Stomach (tissue), 4 donors: Measurements from ENCODE around the gene DNASE1L3.

Experiments used
- CTCF ChIP-seq, 7 experiments: fragments of 450-650 bp in 4 of 7; fragments of 200-600 bp in 3 of 7; sonication (generic) in 3 of 7; IDR thresholded peaks; one replicate each; pipeline ENCODE4 v1.5.1; 2016 to 2019; ENCODE audit warnings: antibody characterized with exemption in 7 of 7, control low read depth in 2 of 7, mild to moderate bottlenecking in 1 of 7
- POLR2A ChIP-seq, 4 donors: fragments of 450-650 bp; IDR thresholded peaks; one replicate each; pipeline ENCODE4 v1.6.1; 2016; ENCODE audit warnings: antibody characterized with exemption in 4 of 4, control low read depth in 2 of 4, mild to moderate bottlenecking in 1 of 4, moderate library complexity in 1 of 4
- POLR2AphosphoS5 ChIP-seq, 3 donors: sonication (generic); formaldehyde crosslinking; IDR thresholded peaks; one replicate each; pipeline ENCODE4 v1.6.1; 2016; ENCODE audit warnings: antibody characterized with exemption in 3 of 3

DNA sequence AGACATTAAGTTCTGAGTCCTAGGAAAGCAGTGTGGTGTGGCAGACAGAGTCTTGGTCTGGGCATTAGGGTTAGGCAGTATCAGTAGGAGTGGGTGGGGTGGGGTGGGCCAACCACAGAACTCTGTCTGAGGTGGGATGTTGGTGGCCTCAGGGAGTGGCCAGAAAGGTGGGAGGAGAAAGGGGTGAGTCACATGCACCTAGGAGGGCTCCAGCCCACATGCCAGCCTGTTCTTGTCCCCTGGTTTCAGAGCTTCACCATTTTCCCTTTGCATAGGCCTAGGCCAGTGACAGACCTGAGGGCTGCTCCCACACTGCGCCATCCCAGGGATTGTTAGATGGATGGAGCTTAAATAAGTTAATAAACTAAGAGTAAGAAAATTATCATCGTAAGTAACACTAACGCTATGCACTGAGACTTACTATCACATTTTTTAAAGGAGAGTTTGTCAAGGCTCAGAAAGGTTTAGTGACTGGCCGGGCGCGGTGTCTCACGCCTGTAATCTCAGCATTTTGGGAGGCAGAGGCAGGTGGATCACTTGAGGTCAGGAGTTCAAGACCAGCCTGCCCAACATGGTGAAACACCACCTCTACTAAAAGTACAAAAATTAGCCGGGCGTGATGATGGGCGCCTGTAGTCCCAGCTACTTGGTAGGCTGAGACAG, 33.8 kb downstream of the DNASE1L3 start:
- no peak for TF ChIP-seq CTCF (IDR thresholded peaks at IDR 0.05)
- no peak for TF ChIP-seq POLR2A (IDR thresholded peaks at IDR 0.05)
- TF ChIP-seq POLR2AphosphoS5 (IDR thresholded peaks at IDR 0.05), result no peak
